Measurements from ENCODE around the gene FBXL7.

Gene FBXL7

GRCh38 chr5:15694696-15695214 lies 194.8 kb downstream of the FBXL7 start:
- in situ Hi-C loops (cut with HindIII; ENCODE audit: low sequenced_read_pairs) = no loop called here

- in situ Hi-C loops (cut with HindIII; ENCODE audit: low sequenced_read_pairs) = no loop called here
Observed at GRCh38 chr5:15695215-15695731, 195.3 kb downstream of the FBXL7 start.

- in situ Hi-C loops (cut with HindIII; ENCODE audit: low sequenced_read_pairs) = no loop called here
Observed at GRCh38 chr5:15700373-15700772, 200.4 kb downstream of the FBXL7 start.

GRCh38 chr5:15702102-15702501 lies 202.1 kb downstream of the FBXL7 start:
- in situ Hi-C loops (cut with HindIII; ENCODE audit: low sequenced_read_pairs) = no loop called here

GRCh38 chr5:15703901-15704300 lies 203.9 kb downstream of the FBXL7 start:
- in situ Hi-C loops (cut with HindIII; ENCODE audit: low sequenced_read_pairs) = no loop called here

GRCh38 chr5:15704397-15704947 lies 204.5 kb downstream of the FBXL7 start:
- in situ Hi-C loops (cut with HindIII; ENCODE audit: low sequenced_read_pairs) = no loop called here

- in situ Hi-C loops (cut with HindIII; ENCODE audit: low sequenced_read_pairs) = no loop called here
Observed at GRCh38 chr5:15707631-15708030, 207.7 kb downstream of the FBXL7 start.

- in situ Hi-C loops (cut with HindIII; ENCODE audit: low sequenced_read_pairs) = no loop called here
Observed at GRCh38 chr5:15711892-15712291, 211.9 kb downstream of the FBXL7 start.

- in situ Hi-C loops (cut with HindIII; ENCODE audit: low sequenced_read_pairs) = no loop called here
Observed at GRCh38 chr5:15715535-15715934, 215.6 kb downstream of the FBXL7 start.

- in situ Hi-C loops (cut with HindIII; ENCODE audit: low sequenced_read_pairs) = no loop called here
Observed at GRCh38 chr5:15715967-15716366, 216.0 kb downstream of the FBXL7 start.

GRCh38 chr5:15717001-15717400 lies 217.0 kb downstream of the FBXL7 start:
- in situ Hi-C loops (cut with HindIII; ENCODE audit: low sequenced_read_pairs) = no loop called here

GRCh38 chr5:15718421-15719179 lies 218.6 kb downstream of the FBXL7 start:
- in situ Hi-C loops (cut with HindIII; ENCODE audit: low sequenced_read_pairs) = no loop called here

- in situ Hi-C loops (cut with HindIII; ENCODE audit: low sequenced_read_pairs) = no loop called here
Observed at GRCh38 chr5:15719784-15720183, 219.8 kb downstream of the FBXL7 start.

- in situ Hi-C loops (cut with HindIII; ENCODE audit: low sequenced_read_pairs) = no loop called here
Observed at GRCh38 chr5:15720515-15720914, 220.5 kb downstream of the FBXL7 start.

GRCh38 chr5:15722305-15722704 lies 222.3 kb downstream of the FBXL7 start:
- in situ Hi-C loops (cut with HindIII; ENCODE audit: low sequenced_read_pairs) = no loop called here

GRCh38 chr5:15727375-15727774 lies 227.4 kb downstream of the FBXL7 start:
- in situ Hi-C loops (cut with HindIII; ENCODE audit: low sequenced_read_pairs) = no loop called here

- in situ Hi-C loops (cut with HindIII; ENCODE audit: low sequenced_read_pairs) = no loop called here
Observed at GRCh38 chr5:15728811-15729210, 228.8 kb downstream of the FBXL7 start.

GRCh38 chr5:15731699-15732098 lies 231.7 kb downstream of the FBXL7 start:
- in situ Hi-C loops (cut with HindIII; ENCODE audit: low sequenced_read_pairs) = no loop called here

GRCh38 chr5:15734058-15734457 lies 234.1 kb downstream of the FBXL7 start:
- in situ Hi-C loops (cut with HindIII; ENCODE audit: low sequenced_read_pairs) = no loop called here

GRCh38 chr5:15737036-15737821 lies 237.2 kb downstream of the FBXL7 start:
- in situ Hi-C loops (cut with HindIII; ENCODE audit: low sequenced_read_pairs) = no loop called here

- in situ Hi-C loops (cut with HindIII; ENCODE audit: low sequenced_read_pairs) = no loop called here
Observed at GRCh38 chr5:15737871-15738664, 238.1 kb downstream of the FBXL7 start.

All from DLD1 (cell line).